HepG2 (cell line): ENCODE results near the gene SSBP4. TPM values are rescaled to one million over a fixed set of nuclear protein-coding genes. Genes with fewer than 3 reads are reported as not detected.

Experiments
- ARHGAP35 ChIP-seq: sonication (generic); formaldehyde crosslinking; IDR thresholded peaks from 2 replicates; pipeline ENCODE4 v1.9.0; 2022; ENCODE audit warnings: mild to moderate bottlenecking, inconsistent platforms, moderate library complexity, missing genetic modification reagents, borderline replicate concordance
- ARID3A ChIP-seq: IDR thresholded peaks from 2 replicates; pipeline ENCODE4 v1.6.1; 2012; ENCODE audit warnings: low read depth, low read length, improper control_type of control experiment
- ARNT2 ChIP-seq: sonication (generic); formaldehyde crosslinking; IDR thresholded peaks from 2 replicates; pipeline ENCODE4 v1.8.0; 2022; ENCODE audit warnings: mild to moderate bottlenecking, low read depth, missing genetic modification reagents, moderate library complexity
- CREM ChIP-seq, 2 experiments: sonication (generic) in 1 of 2; formaldehyde crosslinking in 1 of 2; IDR thresholded peaks; 2 replicates each; pipeline versions ENCODE4 v1.4.0 to v1.6.1; 2016 to 2020; ENCODE audit warnings: antibody characterized with exemption in 1 of 2, mild to moderate bottlenecking in 1 of 2, missing genetic modification reagents in 1 of 2
- E2F1 ChIP-seq: sonication (generic); formaldehyde crosslinking; IDR thresholded peaks from 2 replicates; pipeline ENCODE4 v1.5.0; 2020; ENCODE audit warnings: missing genetic modification reagents
- EHMT2 ChIP-seq: fragments of 200-600 bp; sonication (generic); IDR thresholded peaks from 2 replicates; pipeline ENCODE4 v1.7.0; 2017; ENCODE audit warnings: antibody characterized with exemption, low read depth, low read length, borderline replicate concordance
- IRX3 ChIP-seq: sonication (generic); formaldehyde crosslinking; IDR thresholded peaks from 2 replicates; pipeline ENCODE4 v1.8.1; 2023; ENCODE audit warnings: mild to moderate bottlenecking, low read depth, missing genetic modification reagents, borderline replicate concordance
- RERE ChIP-seq: IDR thresholded peaks from 2 replicates; pipeline ENCODE4 v1.6.1; 2016; ENCODE audit warnings: low read depth, missing genetic modification reagents, missing compliant biosample characterization
- TBX3 ChIP-seq: fragments of 450-650 bp; IDR thresholded peaks from 2 replicates; pipeline ENCODE4 v1.6.1; 2017; ENCODE audit warnings: antibody characterized with exemption, mild to moderate bottlenecking, inconsistent platforms, borderline replicate concordance
- TERF1 ChIP-seq: sonication (generic); formaldehyde crosslinking; IDR thresholded peaks from 2 replicates; pipeline ENCODE4 v1.8.0; 2022; ENCODE audit warnings: mild to moderate bottlenecking, missing genetic modification reagents, moderate library complexity
- ZBTB7B ChIP-seq: sonication (generic); formaldehyde crosslinking; IDR thresholded peaks from 2 replicates; pipeline ENCODE4 v1.4.0; 2020; ENCODE audit warnings: missing genetic modification reagents
- ZFP1 ChIP-seq: IDR thresholded peaks from 2 replicates; pipeline ENCODE4 v1.6.1; 2016
- ZKSCAN5 ChIP-seq: sonication (generic); formaldehyde crosslinking; IDR thresholded peaks from 2 replicates; pipeline ENCODE4 v1.5.1; 2020; ENCODE audit warnings: mild to moderate bottlenecking, missing genetic modification reagents
- ZNF546 ChIP-seq: sonication (generic); formaldehyde crosslinking; conservative IDR thresholded peaks from 2 replicates; pipeline ENCODE4 v1.8.1; 2023; ENCODE audit warnings: mild to moderate bottlenecking, missing genetic modification reagents
- ZNF589 ChIP-seq: sonication (generic); formaldehyde crosslinking; conservative IDR thresholded peaks from 2 replicates; pipeline ENCODE4 v1.8.0; 2022; ENCODE audit warnings: mild to moderate bottlenecking, moderate library complexity, missing genetic modification reagents
- ZNF800 ChIP-seq: sonication (generic); formaldehyde crosslinking; IDR thresholded peaks from 2 replicates; pipeline ENCODE4 v1.4.0; 2020; ENCODE audit warnings: missing genetic modification reagents
- polyA plus RNA-seq, 8 experiments: library from polyadenylated mRNA; depleted of rRNA in 3 of 8; stranded (reverse) in 7 of 8; unstranded in 1 of 8; fragments of >200 nt; fragmentation: Illumina TruSeq in 4 of 8; extraction: Trizol in 4 of 8; gene quantifications; 2 replicates each; pipeline versions ENCODE4 v1.2.1 to v1.2.3, GENCODE V29; 2011 to 2016; ENCODE audit warnings: low read depth in 4 of 8, missing spikeins in 1 of 8, mixed read lengths in 1 of 8; ENCODE audit not compliant: insufficient read depth in 1 of 8
- total RNA-seq, 5 experiments: library from RNA; depleted of rRNA; stranded (reverse); fragments of >200 nt; fragmentation: Illumina TruSeq; extraction: Trizol; gene quantifications; 2 replicates each; pipeline ENCODE4 v1.2.3, GENCODE V29; 2016; ENCODE audit warnings: low read depth in 1 of 5

Gene SSBP4
- total and polyA plus RNA-seq, 2 of the 13 experiments (the other 11 are each of a cell fraction or from before 2014, with no cell fraction given), result 20.8 to 39.5 TPM

GRCh38 chr19:18385675-18386542, 33.3 kb upstream of the SSBP4 start, which contains the start of gene GDF15 (continued):
- TF ChIP-seq ARHGAP35 (no peak), IRX3 (0 out of 2 replicates have a peak, but pooled peaks have one; percentile 60), CREM (IDR thresholded peaks at IDR 0.05) (peak; percentile 82; the same call in 1 of the 2 replicates), CREM (CRISPR knock-in tag; IDR thresholded peaks at IDR 0.05) (no peak), ZNF546 (CRISPR knock-in tag) (no peak), RERE (CRISPR knock-in tag) (peak; percentile 72), ZNF589 (CRISPR knock-in tag) (peak; percentile 91), ZFP1 (CRISPR knock-in tag) (0 out of 2 replicates have a peak, but pooled peaks have one; percentile 36), ARID3A (no peak), ZNF800 (peak; percentile 80; the same call in 1 of the 2 replicates), TERF1 (0 out of 2 replicates have a peak, but pooled peaks have one; percentile 36), EHMT2 (no peak), E2F1 (CRISPR knock-in tag) (peak; percentile 87), ARNT2 (CRISPR knock-in tag) (peak; percentile 86), ZKSCAN5 (no peak), TBX3 (no peak; the same call in 1 of the 2 replicates), ZBTB7B (CRISPR knock-in tag) (peak; percentile 94)
